HG03575 (cell line): ENCODE results near the gene LRCH1.

ENCODE experiments used
- ATAC-seq: cut with Tn5 transposase; IDR thresholded peaks from one replicate; pipeline ENCODE4 v1.9.1; 2021; ENCODE audit not compliant: unreplicated experiment, insufficient number of reproducible peaks, low FRiP score; ENCODE audit errors: extremely low read depth

LRCH1 gene

DNA sequence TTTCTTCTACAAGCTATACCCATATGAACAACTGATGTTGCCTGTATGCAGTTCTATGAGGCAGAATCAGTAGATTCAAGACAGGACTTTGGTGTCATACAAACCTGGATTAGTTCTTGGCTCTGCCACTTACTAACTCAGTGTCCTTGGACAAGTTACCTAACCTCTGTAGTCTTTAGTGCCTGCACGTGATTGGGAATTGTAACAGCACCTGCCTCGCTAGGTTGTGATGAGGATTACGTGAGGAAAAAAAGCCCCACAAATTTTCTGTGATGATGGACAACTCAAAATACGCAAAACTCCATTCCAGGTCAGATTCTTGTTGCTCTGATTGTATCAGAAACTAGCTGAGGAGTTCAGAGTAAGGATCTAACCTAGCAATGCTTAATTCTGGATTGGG is 89.3 kb downstream of the LRCH1 start:
- ATAC-seq = no peak

DNA sequence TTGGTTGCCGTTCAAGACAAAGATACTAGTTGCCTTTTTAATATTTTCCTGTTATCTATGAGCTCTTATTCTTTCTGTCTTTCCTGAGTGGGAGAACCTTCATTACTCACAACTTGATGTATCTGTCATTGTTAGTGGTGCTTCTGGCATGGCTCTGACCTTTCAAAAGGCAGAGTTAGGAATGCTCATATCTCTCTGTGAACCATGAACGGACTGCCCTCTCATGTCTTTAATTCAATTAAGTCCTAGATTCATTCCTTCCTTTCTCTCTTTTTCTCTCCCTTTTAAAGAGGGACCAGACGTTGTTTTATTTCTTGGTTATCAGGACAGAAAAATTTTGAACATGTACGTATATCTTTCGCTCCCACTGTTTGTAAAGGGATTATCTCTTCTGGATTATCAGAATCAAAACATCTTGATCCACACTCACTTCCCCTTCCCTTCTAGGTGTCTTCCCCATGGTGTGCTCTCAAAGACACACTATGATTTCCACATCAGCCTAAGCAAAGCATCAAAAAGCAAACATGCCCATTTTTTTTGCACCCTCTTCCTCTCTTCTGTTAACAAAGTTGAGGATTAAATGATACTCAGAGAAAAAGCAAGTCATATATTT is 90.3 kb downstream of the LRCH1 start:
- ATAC-seq = no peak

DNA sequence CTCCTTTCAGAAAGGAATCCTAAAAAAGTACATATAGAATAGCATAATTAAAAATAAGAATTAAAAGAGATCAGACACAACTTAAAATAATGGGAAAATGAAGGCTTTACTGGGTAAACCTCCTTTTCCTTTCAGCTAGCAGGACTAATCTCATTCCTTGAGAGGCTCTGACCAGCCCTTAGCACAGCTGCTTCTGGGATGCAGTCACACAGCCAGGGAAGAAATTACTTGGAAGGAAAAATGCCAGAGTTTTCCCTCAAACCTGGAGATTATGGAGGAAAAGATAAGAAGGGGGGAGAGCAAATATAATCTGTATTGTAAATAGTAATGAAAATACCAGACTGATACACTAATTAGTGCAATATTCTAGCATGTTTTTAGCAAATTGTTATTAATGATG is 91.8 kb downstream of the LRCH1 start:
- ATAC-seq = no peak

DNA sequence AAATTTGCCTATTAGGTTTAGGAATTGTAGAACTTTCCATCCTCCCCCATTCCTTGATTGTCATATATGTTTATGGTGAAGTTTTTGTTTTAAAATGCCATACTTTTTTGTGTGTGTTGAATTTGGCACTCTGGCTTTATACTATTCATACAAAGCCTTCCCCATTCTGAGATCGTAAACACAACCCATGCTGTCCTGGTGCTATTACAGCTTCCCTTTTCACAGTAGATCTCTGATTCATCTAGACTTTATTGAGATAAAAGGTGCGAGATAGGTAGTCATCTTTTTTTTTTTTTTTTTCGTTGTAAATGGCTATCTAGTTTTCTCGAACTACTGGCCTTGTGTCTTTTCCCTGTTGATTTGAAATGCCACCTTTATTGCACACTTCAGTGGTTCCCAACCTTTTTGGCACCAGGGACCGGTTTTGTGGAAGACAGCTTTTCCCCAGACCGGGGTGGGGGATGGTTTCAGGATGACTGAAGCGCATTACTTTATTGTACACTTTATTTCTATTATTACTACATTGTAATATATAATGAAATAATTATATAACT is 94.6 kb downstream of the LRCH1 start:
- ATAC-seq = no peak

DNA sequence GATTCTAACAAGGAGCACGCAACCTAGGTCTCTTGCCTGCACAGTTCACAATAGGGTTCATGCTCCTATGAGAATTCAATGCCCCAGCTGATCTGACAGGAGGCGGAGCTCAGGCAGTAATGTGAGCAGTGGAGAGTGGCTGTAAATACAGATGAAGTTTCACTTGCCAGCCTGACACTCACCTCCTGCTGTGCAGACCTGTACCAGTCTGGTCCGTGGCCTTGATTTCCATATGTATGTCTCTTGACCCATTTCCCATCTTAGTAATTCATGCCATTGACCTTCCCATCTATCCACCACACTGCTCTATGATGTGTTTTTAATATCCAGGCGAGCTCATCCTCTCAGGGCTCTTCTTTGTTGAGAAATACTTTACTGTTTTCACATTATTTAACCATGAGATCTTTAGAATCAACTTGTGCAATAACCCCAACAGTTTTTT is 95.2 kb downstream of the LRCH1 start:
- peak; percentile 53 for ATAC-seq

DNA sequence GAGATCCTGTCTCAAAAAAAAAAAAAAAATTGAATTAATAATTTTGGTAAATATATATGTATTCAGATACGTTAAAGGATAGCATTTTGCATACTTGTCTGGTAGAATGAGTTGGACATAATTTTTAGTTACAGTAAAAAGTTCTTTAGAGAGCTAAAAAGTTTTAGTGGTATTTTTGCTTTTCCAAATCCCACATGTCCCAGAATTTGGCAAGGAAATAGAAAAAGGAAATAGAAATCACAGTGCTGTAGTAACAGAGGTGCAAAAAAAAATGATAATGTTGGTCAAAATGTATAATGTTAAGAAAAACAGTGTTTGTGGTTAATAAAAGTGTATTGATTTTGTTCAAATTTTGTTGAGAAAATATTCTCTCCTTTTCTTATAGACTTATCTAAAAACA is 96.8 kb downstream of the LRCH1 start:
- no peak for ATAC-seq

DNA sequence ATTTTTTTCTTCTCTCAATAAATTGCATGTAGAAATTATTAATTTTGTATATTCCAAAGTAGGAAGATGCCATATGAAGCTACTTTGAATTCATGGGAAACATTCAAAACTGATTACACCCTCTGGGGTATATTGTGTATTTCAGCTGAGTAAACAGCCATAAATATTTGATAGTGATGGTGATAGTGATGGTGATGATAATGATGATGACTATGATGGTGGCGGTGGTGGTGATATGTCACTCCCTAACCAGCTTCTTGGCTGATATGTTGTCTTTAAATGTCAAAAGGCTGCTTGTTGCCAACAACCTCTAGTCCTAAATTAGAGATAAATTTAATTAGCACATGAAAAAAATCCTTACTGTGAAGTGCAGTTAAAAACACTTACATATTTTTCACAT is 102.0 kb downstream of the LRCH1 start:
- no peak for ATAC-seq

DNA sequence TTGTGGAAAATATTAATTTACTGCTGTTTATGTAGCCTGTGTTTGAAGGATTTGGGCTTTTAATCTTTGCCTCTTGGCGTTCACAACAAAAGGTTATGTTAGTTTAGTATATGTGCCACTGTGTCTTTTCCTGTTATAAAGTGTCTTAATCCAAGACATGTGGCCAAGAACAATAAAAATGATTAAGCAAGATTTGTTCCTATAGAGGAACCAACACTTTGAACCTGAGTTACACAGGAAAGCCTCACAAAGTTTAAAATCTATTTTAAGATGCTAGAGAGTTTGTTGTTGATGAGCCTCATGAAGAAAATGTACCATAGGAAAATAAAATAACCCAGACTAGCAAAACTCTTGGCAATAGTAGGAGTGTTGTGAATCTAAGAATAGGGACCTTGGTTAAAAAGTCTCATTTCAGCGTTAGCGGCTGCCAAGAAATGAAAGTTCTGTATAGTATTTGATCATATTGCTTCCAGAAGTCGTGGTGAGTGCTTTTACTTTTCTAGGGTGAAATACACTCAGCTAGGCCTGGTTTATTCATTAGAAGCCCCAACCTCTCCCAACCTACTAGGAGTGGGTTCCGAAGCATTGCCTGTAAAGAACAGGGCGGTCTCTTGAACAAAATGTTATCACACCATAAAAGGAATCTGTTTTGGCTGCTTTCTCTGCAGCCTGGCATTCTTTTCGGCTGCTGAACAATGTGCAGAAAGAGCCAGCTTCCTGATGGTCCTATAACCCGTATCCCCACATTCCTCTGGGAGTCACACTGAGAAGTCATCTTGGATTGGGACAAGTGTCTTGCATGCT is 102.6 kb downstream of the LRCH1 start:
- no peak for ATAC-seq

DNA sequence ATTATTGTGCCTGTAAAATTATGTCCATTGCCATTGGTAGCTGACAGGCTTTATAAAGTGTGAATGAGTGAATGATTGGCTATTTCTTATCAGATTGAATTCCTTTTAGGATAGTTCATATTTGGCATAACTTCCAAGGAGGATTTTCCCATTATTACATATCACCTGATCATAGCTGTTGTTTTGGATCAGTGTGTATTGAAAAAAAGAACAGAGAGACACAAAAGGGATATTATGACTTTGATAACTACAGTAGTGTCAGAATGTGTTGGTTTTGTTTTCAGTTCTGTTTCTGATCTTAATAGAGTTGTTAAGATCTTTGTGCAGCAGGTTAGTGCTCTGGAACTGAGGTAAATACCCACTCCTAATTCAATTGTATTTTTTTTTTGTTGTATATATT is 103.8 kb downstream of the LRCH1 start:
- ATAC-seq = peak; percentile 44

DNA sequence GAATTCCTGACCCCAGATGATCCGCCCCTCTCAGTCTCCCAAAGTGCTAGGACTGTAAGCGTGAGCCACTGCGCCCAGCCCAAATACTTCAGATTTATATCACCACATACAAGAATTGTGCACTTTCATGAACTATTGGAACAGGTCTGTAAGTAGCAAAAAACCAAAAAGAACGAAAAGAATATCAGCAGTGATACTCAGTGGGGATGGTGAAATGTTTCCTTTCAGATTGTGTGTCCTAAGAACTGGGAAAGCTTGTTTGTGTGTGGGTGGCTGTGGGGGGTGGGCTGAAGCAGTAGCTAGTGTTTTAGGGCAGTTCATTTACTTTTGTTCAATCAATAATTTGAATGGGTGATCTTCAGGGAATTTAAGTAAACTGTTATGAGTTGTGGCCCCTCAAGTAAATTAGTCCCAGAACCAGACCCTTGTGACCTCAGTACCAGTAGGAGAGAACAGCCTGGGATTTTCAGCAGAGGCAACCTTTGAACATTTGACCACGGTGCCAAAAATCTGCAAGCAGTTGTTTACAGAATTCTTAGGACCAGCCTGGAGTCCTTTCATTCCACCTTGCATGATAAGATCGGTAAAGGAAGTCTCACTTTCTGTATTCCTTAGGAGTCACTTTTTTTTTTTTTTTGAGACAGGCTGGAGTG is 106.6 kb downstream of the LRCH1 start:
- ATAC-seq = no peak

DNA sequence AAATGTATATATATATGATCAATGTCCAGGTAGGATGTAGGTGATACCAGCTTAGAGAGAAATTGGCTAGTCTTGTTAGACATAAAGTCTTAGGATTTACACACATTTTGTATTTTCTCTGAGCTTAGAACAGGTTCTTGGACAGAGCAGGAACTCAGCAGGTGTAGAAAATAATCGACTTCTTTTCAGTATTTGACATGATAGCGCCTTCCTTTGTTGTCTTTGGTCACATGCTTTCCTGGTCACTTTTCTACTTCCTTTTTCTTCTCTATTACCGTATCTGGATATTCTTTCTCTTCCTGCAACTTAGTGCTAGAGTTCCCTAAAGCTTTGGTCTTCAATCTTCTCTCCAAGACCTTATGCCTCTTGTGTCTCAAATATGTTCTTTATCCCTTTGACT is 107.4 kb downstream of the LRCH1 start:
- no peak for ATAC-seq

DNA sequence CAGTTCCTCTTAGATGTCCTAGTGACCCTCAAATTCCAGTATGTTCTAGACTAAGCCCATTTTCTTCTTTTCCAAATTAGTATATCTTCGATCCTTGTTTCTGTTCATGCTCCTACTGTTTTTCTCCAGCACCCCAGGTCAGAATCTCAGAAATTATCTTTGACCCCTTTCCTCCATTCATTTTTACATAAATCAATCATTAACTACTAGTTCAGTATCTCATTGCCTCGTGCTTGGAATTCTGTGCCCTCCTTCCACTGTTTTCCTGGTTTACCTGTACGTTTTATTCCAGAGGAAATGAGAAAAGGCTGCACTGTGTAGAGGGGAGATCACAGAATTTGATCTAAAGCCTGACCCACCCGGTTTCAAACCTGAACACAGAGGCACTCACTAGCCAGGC is 107.9 kb downstream of the LRCH1 start:
- no peak for ATAC-seq

DNA sequence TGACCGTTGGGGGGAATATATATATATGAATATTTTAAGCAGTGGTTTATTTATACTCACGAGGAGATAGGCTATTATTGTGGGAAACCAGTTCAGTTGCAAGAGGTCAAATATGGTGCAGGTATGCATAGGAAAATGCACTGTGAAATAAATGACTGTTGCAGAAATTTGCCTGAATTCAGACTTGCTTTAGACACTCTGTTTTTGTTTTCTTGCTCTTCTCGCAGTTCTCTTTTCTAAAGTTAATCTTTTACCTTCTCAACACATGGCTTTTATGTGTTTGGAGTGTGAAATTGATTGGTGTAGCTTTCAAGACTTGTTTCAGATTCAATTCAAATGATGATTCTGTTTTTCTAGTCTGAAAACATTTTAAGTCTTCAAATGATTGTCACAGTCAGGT is 109.7 kb downstream of the LRCH1 start:
- no peak for ATAC-seq

DNA sequence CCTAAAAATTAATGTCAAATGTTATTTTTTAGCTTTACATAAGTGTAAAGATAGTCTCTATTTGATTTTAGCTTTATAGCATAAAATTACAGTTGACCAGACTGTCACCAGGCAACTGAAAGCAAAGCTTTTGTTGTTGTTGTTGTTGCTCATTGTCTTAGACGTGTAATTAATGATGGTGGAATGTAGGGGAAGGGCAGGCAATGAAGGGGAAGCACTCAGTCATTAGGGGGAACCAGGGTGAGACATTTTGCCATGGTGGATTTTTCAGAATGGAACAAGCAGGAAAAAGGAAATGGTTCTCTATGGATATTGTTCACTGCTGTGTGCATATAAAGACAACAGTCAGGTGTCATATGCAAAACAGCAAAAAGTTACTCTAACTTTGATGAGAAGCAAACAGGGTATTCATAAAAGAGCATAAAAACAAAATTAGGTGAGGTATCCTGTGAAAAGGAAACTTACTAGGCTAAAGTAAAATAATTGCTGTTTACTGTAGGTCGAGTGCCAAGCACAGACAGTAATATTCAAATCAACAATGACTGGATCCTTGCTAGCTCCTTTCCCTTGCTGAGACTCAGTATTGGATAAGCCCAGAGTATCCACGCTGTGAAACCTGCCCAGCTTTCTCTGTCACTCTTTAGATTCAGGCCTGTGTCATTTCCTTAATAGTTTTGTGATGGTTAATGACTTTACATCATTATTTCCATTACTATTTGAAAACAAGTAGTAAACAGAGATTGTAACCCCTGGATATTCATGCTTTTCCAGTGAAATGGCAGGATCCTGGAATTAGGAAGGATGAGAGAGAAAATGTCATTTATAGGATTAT is 110.5 kb downstream of the LRCH1 start:
- no peak for ATAC-seq

DNA sequence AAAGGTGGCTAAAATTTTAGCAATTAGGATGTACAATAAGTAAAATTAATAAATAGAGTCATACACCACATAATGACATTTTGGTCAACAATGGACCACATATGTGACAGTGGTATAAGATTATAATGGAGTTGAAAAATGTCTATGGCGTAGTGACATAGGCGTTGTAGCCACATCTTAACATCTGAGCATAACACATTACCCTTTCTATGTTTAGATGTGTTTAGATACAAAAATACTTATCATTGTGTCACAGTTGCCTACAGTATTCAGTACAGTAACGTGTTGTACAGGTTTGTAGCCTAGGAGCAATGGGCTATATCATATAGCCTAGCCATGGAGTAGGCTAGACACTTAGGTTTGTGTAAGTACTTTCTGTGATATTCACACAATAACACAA is 111.2 kb downstream of the LRCH1 start:
- ATAC-seq = no peak

DNA sequence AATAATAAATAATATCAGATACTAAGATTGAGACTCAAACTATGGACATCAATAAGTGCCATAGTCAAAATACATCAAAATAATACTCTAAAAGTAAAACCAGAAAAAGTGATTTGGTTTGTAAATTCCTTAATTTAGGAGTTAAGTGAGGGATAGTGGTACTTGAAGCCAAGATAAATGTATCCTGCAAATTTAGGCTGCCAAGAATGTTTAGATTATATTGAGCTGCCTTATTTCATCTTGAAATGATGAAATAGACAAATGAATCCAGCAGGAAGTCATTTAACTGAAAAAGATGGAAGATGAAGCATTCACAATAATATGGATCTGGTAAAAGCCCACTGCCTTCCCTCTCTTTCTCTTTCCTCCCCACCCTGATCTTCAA is 112.3 kb downstream of the LRCH1 start:
- ATAC-seq = no peak

DNA sequence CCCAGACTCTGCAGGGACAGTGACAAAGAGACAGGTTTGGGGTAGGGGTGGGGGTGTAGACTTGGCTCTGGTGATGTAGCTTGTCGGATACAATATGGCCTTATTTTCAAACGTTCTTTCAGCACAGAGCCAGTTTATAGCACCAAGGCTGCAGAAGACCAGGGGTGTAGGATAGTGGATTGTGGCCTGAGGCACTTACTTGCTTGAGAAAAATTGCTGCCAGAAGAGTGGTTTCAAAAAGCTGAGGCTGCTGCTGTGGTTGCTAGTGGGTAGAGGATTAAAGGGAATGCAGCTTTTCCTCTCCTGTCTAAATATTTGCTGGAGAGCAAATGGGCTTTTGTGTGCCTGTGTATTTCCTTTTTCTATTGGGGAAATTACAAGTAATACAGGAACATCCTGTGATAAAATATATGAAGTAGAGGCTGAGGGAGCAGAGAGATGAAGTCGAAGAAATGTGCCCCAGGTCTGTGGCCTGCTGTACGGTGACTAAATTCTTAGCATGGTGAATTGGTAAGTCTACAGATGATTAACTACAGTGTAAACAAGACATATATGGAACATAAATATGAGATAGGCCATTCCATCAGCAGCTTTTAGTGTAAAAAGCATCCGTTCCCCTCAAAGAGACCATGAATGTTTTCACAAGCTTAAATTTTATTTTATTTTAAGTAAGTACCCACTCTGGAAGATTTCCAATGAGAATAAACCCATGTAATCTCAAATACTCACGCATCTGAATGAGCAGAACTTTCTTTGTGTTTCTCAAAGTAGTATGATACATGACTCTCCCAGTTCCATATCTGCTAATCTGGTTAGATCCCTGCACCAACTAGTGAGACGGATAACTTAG is 112.9 kb downstream of the LRCH1 start:
- ATAC-seq = no peak

DNA sequence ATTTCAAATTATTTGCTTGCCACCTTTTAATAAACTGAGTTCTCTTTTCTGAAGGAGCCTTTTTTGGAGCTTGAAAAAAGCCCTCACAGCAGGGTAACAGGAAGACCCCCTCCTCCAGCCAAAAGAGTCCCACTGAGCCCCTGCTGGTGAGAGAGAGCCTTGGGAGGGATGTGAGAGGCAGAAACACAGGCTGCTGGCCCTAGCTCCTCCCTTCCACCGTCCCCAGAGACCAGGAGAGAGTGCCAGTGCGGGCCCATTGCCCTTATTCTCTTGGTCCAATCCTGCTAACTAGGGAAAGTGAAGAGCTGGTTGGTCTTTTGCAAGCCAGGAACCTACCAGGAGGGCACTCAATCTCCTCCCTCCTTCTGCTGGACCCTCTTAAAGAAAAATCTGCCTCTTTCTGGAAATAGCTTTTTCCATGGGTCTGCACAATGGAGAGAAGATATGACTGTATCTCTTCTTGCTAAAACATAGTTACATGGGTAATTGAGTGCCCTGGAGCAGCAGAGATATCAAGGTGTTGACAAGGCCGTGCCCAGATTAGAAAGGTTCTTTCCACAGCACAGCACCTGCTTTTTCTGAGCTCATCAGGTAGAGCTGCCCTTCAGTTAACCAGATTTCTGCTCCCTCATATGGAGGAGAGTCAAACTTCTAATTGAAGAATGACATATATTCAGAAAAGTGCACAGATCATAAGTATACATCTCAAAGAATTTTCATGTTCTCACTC is 113.9 kb downstream of the LRCH1 start:
- no peak for ATAC-seq
